ENCODE data around the gene NADSYN1. TPM values are rescaled to one million over a fixed set of nuclear protein-coding genes. Genes with fewer than 3 reads are reported as not detected.
A peak's percentile ranks its signal among the peaks of the same experiment; 100 is the strongest.
"Not testable (repeated sequence)": the region's sequence is repeated elsewhere in the genome, so short reads cannot be mapped to it uniquely, and the experiment has no call there.

The NADSYN1 gene
- total and polyA plus RNA-seq, 2 of the 13 experiments (the other 11 are each of a cell fraction or from before 2014, with no cell fraction given): 35.7 to 51.5 TPM

DNA sequence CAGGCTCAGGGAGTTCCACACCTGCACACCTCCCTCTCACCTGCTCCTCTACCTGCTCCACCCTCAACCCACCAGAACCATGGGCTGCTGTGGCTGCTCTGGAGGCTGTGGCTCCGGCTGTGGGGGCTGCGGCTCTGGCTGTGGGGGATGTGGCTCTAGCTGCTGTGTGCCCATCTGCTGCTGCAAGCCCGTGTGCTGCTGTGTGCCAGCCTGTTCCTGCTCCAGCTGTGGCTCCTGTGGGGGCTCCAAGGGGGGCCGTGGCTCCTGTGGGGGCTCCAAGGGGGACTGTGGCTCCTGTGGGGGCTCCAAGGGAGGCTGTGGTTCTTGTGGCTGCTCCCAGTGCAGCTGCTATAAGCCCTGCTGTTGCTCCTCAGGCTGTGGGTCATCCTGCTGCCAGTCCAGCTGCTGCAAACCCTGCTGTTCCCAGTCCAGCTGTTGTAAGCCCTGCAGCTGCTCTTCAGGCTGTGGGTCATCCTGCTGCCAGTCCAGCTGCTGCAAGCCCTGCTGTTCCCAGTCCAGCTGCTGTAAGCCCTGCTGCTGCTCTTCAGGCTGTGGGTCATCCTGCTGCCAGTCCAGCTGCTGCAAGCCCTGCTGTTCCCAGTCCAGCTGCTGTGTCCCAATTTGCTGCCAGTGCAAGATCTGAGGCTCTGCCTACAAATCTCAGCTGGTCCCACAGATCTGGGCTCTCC, 85.1 kb downstream of the NADSYN1 start, which contains the start of gene KRTAP5-8:
Gene KRTAP5-8, plus strand, starts transcription at position 49 of the 689 bp plus-strand sequence. Its CDS starts 31 bp downstream, at position 80.
- H3K4me3 ChIP-seq (replicated peaks in 1 of 3; ENCODE audit: insufficient read depth in 1 of 3, low read depth in 2 of 3, low read length in 3 of 3); H3K27ac ChIP-seq (ENCODE audit: extremely low read length, insufficient read depth, low read length); in situ Hi-C loops (cut with HindIII; ENCODE audit: extremely low pct_ligation_motif_present, low pct_unique_long_range_greater_than_20kb); H3K27me3 ChIP-seq (ENCODE audit: control insufficient read depth in 1 of 2, insufficient read depth in 2 of 2, low read length in 2 of 2); H3K79me2 ChIP-seq (ENCODE audit: insufficient read depth, low read length); intact Hi-C loops (cut with micrococcal nuclease; ENCODE audit: unreplicated experiment); H2AFZ ChIP-seq (ENCODE audit: low read length); H3K4me2 ChIP-seq (ENCODE audit: low read depth, low read length); H3K9me3 ChIP-seq (ENCODE audit: low read length); ATAC-seq; H4K20me1 ChIP-seq (ENCODE audit: insufficient read depth, low read length); POLR2A ChIA-PET; H3K9ac ChIP-seq (ENCODE audit: insufficient read depth, low read depth, low read length); CTCF ChIA-PET (ENCODE audit: low intra/inter-chr PET ratio, low total read pairs); BruUV-seq (replicated peaks); DNase-seq (ENCODE audit: low spot score); H3K36me3 ChIP-seq (replicated peaks in 1 of 2; ENCODE audit: control insufficient read depth in 1 of 2, insufficient read depth in 2 of 2, low read length in 2 of 2); FAIRE-seq: not testable (repeated sequence)
- TF ChIP-seq ZNF292 (CRISPR knock-in tag; IDR thresholded peaks at IDR 0.05; ENCODE audit: borderline replicate concordance, low read depth) (0 out of 2 replicates have a peak, but pooled peaks have one; percentile 19), ZBTB38 (CRISPR knock-in tag; IDR thresholded peaks at IDR 0.05) (0 out of 2 replicates have a peak, but pooled peaks have one; percentile 11), ZNF687 (CRISPR knock-in tag; IDR thresholded peaks at IDR 0.05) (peak; percentile 39)
- no CpG with 5 or more reads among the region's 4 CpGs for WGBS (ENCODE audit: low lambda C conversion rate)
- peaks cover 95% of the 10 kb centered on the region for H3K4me1 ChIP-seq (ENCODE audit: insufficient read depth, low read length)
